Mucosa of descending colon (tissue), 3 donors: ENCODE data around the gene CAPN11. TPM values are rescaled to one million over a fixed set of nuclear protein-coding genes. Genes with fewer than 3 reads are reported as not detected.
"Not testable (repeated sequence)": the region's sequence is repeated elsewhere in the genome, so short reads cannot be mapped to it uniquely, and the experiment has no call there.

Experiments
- ATAC-seq: fragments of 200-7000 bp; cut with Tn5 transposase; one replicate; pipeline ENCODE4 v1.9.1; 2020; ENCODE audit warnings: mild to moderate bottlenecking, moderate library complexity
- DNase-seq, 3 donors: peaks; one replicate each; pipeline ENCODE4 v3.0.0-alpha.2; 2020
- H3K36me3 ChIP-seq: fragments of 200-600 bp; one replicate; pipeline ENCODE4 v1.8.0; 2021; ENCODE audit warnings: low read depth, mild to moderate bottlenecking
- H3K4me1 ChIP-seq: fragments of 200-600 bp; one replicate; pipeline ENCODE4 v1.8.0; 2021; ENCODE audit warnings: low read depth, mild to moderate bottlenecking
- H3K4me3 ChIP-seq: fragments of 200-600 bp; one replicate; pipeline ENCODE4 v1.8.0; 2021; ENCODE audit warnings: mild to moderate bottlenecking
- H3K9me3 ChIP-seq: fragments of 200-600 bp; one replicate; pipeline ENCODE4 v1.8.0; 2021; ENCODE audit warnings: mild to moderate bottlenecking
- CTCF ChIP-seq: fragments of 200-600 bp; IDR thresholded peaks from one replicate; pipeline ENCODE4 v1.8.0; 2022; ENCODE audit warnings: antibody characterized with exemption, mild to moderate bottlenecking
- intact Hi-C, 2 donors: fragments of 100-400 bp; cut with DNase I in 1 of 2; cut with micrococcal nuclease in 1 of 2; formaldehyde crosslinking; loops; one replicate each; pipeline versions ENCODE4 v1.11.0 to v1.11.1; 2022; cut with DNase I, micrococcal nuclease
- total RNA-seq, 3 donors: library from RNA; stranded (reverse); fragmentation: NEBNext Ultra II Directional in 2 of 3; extraction: Animal tissue kit (Norgen Biotek cat#: 25700) in 2 of 3; gene quantifications; one replicate each; pipeline versions ENCODE4 v1.2.1 to v1.2.4, GENCODE V29; 2021 to 2023
- donor health status: DM: no; HTN: no; CAD: no; lungs with moderate emphysema.
- donor health status: DM: no; HTN: no; CAD: no.
- donor health status: DM: no; HTN: yes; CAD: no.

CAPN11 gene
- total RNA-seq, 3 donors from 2014 or later = 0.35 to 1.2 (median 1.1) TPM

- TF ChIP-seq CTCF = no peak
- Histone ChIP-seq H3K4me3 (no peak overlapping the region), H3K9me3 (no peaks in the 10 kb centered on the region), H3K4me1 (peaks cover 6% of the 10 kb centered on the region), H3K36me3 (no peaks in the 10 kb centered on the region)
- intact Hi-C loops = no loop called here
- no peak for ATAC-seq
- no peak for DNase-seq
Observed at GRCh38 chr6:44228836-44229235, 70.2 kb downstream of the CAPN11 start.

GRCh38 chr6:44229376-44230033 lies 70.9 kb downstream of the CAPN11 start:
- no peak for TF ChIP-seq CTCF
- no peaks in the 10 kb centered on the region for H3K36me3 ChIP-seq
- DNase-seq = no peak
- intact Hi-C loops = loop anchor here in 1 of 2 donors (10.0 kb wide), 1 partner anchor 55 kb away; no protein-coding TSS in a partner anchor
- no peaks in the 10 kb centered on the region for H3K9me3 ChIP-seq
- H3K4me1 ChIP-seq = peaks cover 3% of the 10 kb centered on the region
- ATAC-seq = no peak
- no peak overlapping the region for H3K4me3 ChIP-seq

GRCh38 chr6:44230034-44230675 lies 71.5 kb downstream of the CAPN11 start:
- peaks cover 9% of the 10 kb centered on the region for H3K4me1 ChIP-seq
- ATAC-seq (no peak), DNase-seq (no peak)
- no peaks in the 10 kb centered on the region for H3K36me3 ChIP-seq
- no peak for TF ChIP-seq CTCF
- H3K9me3 ChIP-seq = no peaks in the 10 kb centered on the region
- H3K4me3 ChIP-seq = no peak overlapping the region
- intact Hi-C loops = loop anchor here in 1 of 2 donors (10.0 kb wide), 1 partner anchor 55 kb away; no protein-coding TSS in a partner anchor

- H3K9me3 ChIP-seq, H3K4me1 ChIP-seq, DNase-seq, ATAC-seq, H3K4me3 ChIP-seq, H3K36me3 ChIP-seq: not testable (repeated sequence)
- intact Hi-C loops = loop anchor here in 1 of 2 donors (10.0 kb wide), 1 partner anchor 57 kb away; no protein-coding TSS in a partner anchor
Observed at GRCh38 chr6:44231426-44231825, 72.8 kb downstream of the CAPN11 start.

- intact Hi-C loops = loop anchor here in 1 of 2 donors (10.0 kb wide), 1 partner anchor 58 kb away; no protein-coding TSS in a partner anchor
- H3K4me1 ChIP-seq = peaks cover 13% of the 10 kb centered on the region
- H3K4me3 ChIP-seq = no peak overlapping the region
- no peaks in the 10 kb centered on the region for H3K36me3 ChIP-seq
- no peak for TF ChIP-seq CTCF
- ATAC-seq = no peak
- no peaks in the 10 kb centered on the region for H3K9me3 ChIP-seq
- DNase-seq = no peak
Observed at GRCh38 chr6:44232676-44233566, 74.3 kb downstream of the CAPN11 start.
